Coronary artery (tissue), 2 donors: ENCODE data around the gene PDE4C.

Experiments
- DNase-seq: peaks from one replicate; pipeline ENCODE4 v3.0.0-alpha.2; 2017; ENCODE audit warnings: low spot score
- H3K27ac ChIP-seq, 2 donors: fragments of 200-600 bp; sonication (generic); one replicate each; pipeline ENCODE4 v1.5.1; 2016 to 2019
- H3K4me3 ChIP-seq: fragments of 200-600 bp; sonication (generic); 2 replicates; pipeline ENCODE4 v1.5.1; 2016; ENCODE audit warnings: mild to moderate bottlenecking, moderate library complexity
- TF ChIP-seq, protein P1 (sequence below): fragments of 200-600 bp; sonication (generic); IDR thresholded peaks from one replicate; pipeline ENCODE4 v1.5.1; 2019; ENCODE audit warnings: antibody characterized with exemption

PDE4C gene

GRCh38 chr19:18176367-18177310, 49.6 kb downstream of the PDE4C start:
- Histone ChIP-seq H3K27ac (no peak overlapping the region), H3K4me3 (no peak overlapping the region)
- no peak for DNase-seq
- TF ChIP-seq, protein P1, sequence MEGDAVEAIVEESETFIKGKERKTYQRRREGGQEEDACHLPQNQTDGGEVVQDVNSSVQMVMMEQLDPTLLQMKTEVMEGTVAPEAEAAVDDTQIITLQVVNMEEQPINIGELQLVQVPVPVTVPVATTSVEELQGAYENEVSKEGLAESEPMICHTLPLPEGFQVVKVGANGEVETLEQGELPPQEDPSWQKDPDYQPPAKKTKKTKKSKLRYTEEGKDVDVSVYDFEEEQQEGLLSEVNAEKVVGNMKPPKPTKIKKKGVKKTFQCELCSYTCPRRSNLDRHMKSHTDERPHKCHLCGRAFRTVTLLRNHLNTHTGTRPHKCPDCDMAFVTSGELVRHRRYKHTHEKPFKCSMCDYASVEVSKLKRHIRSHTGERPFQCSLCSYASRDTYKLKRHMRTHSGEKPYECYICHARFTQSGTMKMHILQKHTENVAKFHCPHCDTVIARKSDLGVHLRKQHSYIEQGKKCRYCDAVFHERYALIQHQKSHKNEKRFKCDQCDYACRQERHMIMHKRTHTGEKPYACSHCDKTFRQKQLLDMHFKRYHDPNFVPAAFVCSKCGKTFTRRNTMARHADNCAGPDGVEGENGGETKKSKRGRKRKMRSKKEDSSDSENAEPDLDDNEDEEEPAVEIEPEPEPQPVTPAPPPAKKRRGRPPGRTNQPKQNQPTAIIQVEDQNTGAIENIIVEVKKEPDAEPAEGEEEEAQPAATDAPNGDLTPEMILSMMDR: no peak

- DNase-seq: no peak
- H3K27ac ChIP-seq: no peak overlapping the region
- TF ChIP-seq, protein P1: no peak
- peak overlapping the region; percentile 81 for H3K4me3 ChIP-seq
Observed at GRCh38 chr19:18174983-18175382, 51.3 kb downstream of the PDE4C start.
